HepG2 (cell line): ENCODE data around the gene TUBA4A. TPM values are rescaled to one million over a fixed set of nuclear protein-coding genes. Genes with fewer than 3 reads are reported as not detected.
A peak's percentile ranks its signal among the peaks of the same experiment; 100 is the strongest.

Experiments
- EEA1 ChIP-seq: sonication (generic); formaldehyde crosslinking; IDR thresholded peaks from 2 replicates; pipeline ENCODE4 v1.5.1; 2020; ENCODE audit warnings: mild to moderate bottlenecking, missing genetic modification reagents, borderline replicate concordance
- NFKBIZ ChIP-seq: IDR thresholded peaks from 2 replicates; pipeline ENCODE4 v1.6.1; 2018; ENCODE audit warnings: missing genetic modification reagents, missing compliant biosample characterization
- POLR2G ChIP-seq: fragments of 200-400 bp; formaldehyde crosslinking; IDR thresholded peaks from 2 replicates; pipeline ENCODE4 v1.6.1; 2018; ENCODE audit warnings: mild to moderate bottlenecking, low read depth, low read length, moderate library complexity
- SALL1 ChIP-seq: sonication (generic); formaldehyde crosslinking; IDR thresholded peaks from 2 replicates; pipeline ENCODE4 v1.8.0; 2022; ENCODE audit warnings: mild to moderate bottlenecking, missing genetic modification reagents
- SMAD1 ChIP-seq: sonication (generic); formaldehyde crosslinking; IDR thresholded peaks from 2 replicates; pipeline ENCODE4 v1.4.0; 2020; ENCODE audit warnings: missing genetic modification reagents, low read depth, mild to moderate bottlenecking, borderline replicate concordance
- SOX6 ChIP-seq, 2 experiments: fragments of 450-650 bp in 1 of 2; sonication (generic) in 1 of 2; formaldehyde crosslinking in 1 of 2; IDR thresholded peaks; 2 replicates each; pipeline versions ENCODE4 v1.4.0 to v1.6.1; 2017 to 2020; ENCODE audit warnings: antibody characterized with exemption in 1 of 2, mild to moderate bottlenecking in 1 of 2, missing genetic modification reagents in 1 of 2
- SRSF4 ChIP-seq: fragments of 200-400 bp; formaldehyde crosslinking; IDR thresholded peaks from one replicate; pipeline ENCODE4 v1.6.1; 2018; ENCODE audit warnings: mild to moderate bottlenecking, low read depth, low read length, moderate library complexity; ENCODE audit not compliant: poor library complexity, severe bottlenecking
- TARDBP ChIP-seq: sonication (generic); formaldehyde crosslinking; IDR thresholded peaks from 2 replicates; pipeline ENCODE4 v1.8.0; 2022; ENCODE audit warnings: mild to moderate bottlenecking, missing genetic modification reagents
- ZFAT ChIP-seq: sonication (generic); formaldehyde crosslinking; conservative IDR thresholded peaks from 2 replicates; pipeline ENCODE4 v1.8.1; 2023; ENCODE audit warnings: missing genetic modification reagents, inconsistent platforms
- ZNF136 ChIP-seq: sonication (generic); formaldehyde crosslinking; IDR thresholded peaks from 2 replicates; pipeline ENCODE4 v1.8.1; 2022; ENCODE audit warnings: low read depth, mild to moderate bottlenecking, moderate library complexity, missing genetic modification reagents
- ZNF329 ChIP-seq: sonication (generic); formaldehyde crosslinking; IDR thresholded peaks from 2 replicates; pipeline ENCODE4 v1.9.0; 2021; ENCODE audit warnings: low read depth, mild to moderate bottlenecking, missing genetic modification reagents
- ZNF788 ChIP-seq: sonication (generic); formaldehyde crosslinking; IDR thresholded peaks from 2 replicates; pipeline ENCODE4 v1.5.0; 2020; ENCODE audit warnings: mild to moderate bottlenecking, missing genetic modification reagents, borderline replicate concordance
- polyA plus RNA-seq, 8 experiments: library from polyadenylated mRNA; depleted of rRNA in 3 of 8; stranded (reverse) in 7 of 8; unstranded in 1 of 8; fragments of >200 nt; fragmentation: Illumina TruSeq in 4 of 8; extraction: Trizol in 4 of 8; gene quantifications; 2 replicates each; pipeline versions ENCODE4 v1.2.1 to v1.2.3, GENCODE V29; 2011 to 2016; ENCODE audit warnings: low read depth in 4 of 8, missing spikeins in 1 of 8, mixed read lengths in 1 of 8; ENCODE audit not compliant: insufficient read depth in 1 of 8
- total RNA-seq, 5 experiments: library from RNA; depleted of rRNA; stranded (reverse); fragments of >200 nt; fragmentation: Illumina TruSeq; extraction: Trizol; gene quantifications; 2 replicates each; pipeline ENCODE4 v1.2.3, GENCODE V29; 2016; ENCODE audit warnings: low read depth in 1 of 5
- TF ChIP-seq, protein P1 (sequence below), 2 experiments: sonication (generic) in 1 of 2; formaldehyde crosslinking in 1 of 2; IDR thresholded peaks; 2 replicates each; pipeline versions ENCODE4 v1.5.1 to v1.6.1; 2011 to 2020; ENCODE audit warnings: borderline replicate concordance in 1 of 2, low read depth in 1 of 2, low read length in 1 of 2, mild to moderate bottlenecking in 1 of 2, missing genetic modification reagents in 1 of 2, moderate library complexity in 1 of 2
- TF ChIP-seq, protein P2 (sequence below): IDR thresholded peaks from 2 replicates; pipeline ENCODE4 v1.6.1; 2016; ENCODE audit warnings: mild to moderate bottlenecking
- TF ChIP-seq, protein P3 (sequence below): sonication (generic); formaldehyde crosslinking; IDR thresholded peaks from 2 replicates; pipeline ENCODE4 v1.5.0; 2020; ENCODE audit warnings: mild to moderate bottlenecking, missing genetic modification reagents, moderate library complexity
- TF ChIP-seq, protein P4 (sequence below): sonication (generic); formaldehyde crosslinking; IDR thresholded peaks from 2 replicates; pipeline ENCODE4 v1.4.0; 2020; ENCODE audit warnings: mild to moderate bottlenecking, missing genetic modification reagents
- TF ChIP-seq, protein P5 (sequence below): sonication (generic); formaldehyde crosslinking; IDR thresholded peaks from 2 replicates; pipeline ENCODE4 v1.4.0; 2020; ENCODE audit warnings: missing genetic modification reagents

Gene TUBA4A
- total and polyA plus RNA-seq, 2 of the 13 experiments (the other 11 are each of a cell fraction or from before 2014, with no cell fraction given), result 1.3 to 12.7 TPM

DNA sequence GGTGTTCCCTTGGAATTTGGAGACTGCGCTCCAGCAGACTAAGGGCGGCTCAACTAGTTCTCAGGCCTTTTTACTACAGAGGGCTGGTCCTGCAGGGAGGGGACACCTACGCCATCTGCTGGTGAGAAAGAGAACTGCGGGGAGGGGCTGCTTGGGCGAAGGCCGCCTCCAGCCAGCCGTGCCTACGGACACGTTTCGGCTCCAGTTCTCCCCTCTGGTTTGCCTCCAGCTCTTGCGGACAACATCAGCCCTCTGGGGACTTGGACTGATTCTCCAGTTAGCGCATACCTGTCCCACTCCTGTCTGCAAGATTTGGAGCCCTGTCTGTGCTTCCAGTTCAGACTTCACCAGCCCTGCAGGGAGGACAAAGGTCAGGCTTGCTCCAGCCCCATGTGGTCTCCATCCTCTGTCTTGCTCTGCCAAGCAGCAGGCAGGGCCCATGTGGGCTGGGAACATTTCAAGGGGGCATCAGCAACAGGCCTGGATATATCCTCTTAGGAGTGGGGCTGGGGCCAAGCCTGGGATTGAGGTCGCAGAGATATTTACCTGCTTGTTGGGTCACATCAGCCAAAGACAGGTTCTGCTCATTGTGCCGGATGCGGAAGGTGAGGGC is 45.1 kb upstream of the TUBA4A start (continued):
- TF ChIP-seq, protein P1, sequence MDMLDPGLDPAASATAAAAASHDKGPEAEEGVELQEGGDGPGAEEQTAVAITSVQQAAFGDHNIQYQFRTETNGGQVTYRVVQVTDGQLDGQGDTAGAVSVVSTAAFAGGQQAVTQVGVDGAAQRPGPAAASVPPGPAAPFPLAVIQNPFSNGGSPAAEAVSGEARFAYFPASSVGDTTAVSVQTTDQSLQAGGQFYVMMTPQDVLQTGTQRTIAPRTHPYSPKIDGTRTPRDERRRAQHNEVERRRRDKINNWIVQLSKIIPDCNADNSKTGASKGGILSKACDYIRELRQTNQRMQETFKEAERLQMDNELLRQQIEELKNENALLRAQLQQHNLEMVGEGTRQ (IDR thresholded peaks at IDR 0.05; ENCODE audit: low read depth, low read length), result 0 out of 2 replicates have a peak, but pooled peaks have one; percentile 3
- TF ChIP-seq, protein P1 (CRISPR knock-in tag; IDR thresholded peaks at IDR 0.05; ENCODE audit: borderline replicate concordance), result no peak
- TF ChIP-seq, protein P2, sequence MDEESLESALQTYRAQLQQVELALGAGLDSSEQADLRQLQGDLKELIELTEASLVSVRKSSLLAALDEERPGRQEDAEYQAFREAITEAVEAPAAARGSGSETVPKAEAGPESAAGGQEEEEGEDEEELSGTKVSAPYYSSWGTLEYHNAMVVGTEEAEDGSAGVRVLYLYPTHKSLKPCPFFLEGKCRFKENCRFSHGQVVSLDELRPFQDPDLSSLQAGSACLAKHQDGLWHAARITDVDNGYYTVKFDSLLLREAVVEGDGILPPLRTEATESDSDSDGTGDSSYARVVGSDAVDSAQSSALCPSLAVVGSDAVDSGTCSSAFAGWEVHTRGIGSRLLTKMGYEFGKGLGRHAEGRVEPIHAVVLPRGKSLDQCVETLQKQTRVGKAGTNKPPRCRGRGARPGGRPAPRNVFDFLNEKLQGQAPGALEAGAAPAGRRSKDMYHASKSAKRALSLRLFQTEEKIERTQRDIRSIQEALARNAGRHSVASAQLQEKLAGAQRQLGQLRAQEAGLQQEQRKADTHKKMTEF, result 0 out of 2 replicates have a peak, but pooled peaks have one; percentile 54
- TF ChIP-seq ZNF788 (CRISPR knock-in tag) (peak; percentile 75; the same call in 1 of the 2 replicates), SRSF4 (no peak), ZFAT (CRISPR knock-in tag) (no peak), ZNF329 (CRISPR knock-in tag) (peak; percentile 68; the same call in 1 of the 2 replicates), EEA1 (CRISPR knock-in tag) (0 out of 2 replicates have a peak, but pooled peaks have one; percentile 48), SMAD1 (peak; percentile 72; the same call in 1 of the 2 replicates), TARDBP (CRISPR knock-in tag) (no peak), SOX6 (IDR thresholded peaks at IDR 0.05) (no peak), SOX6 (CRISPR knock-in tag; IDR thresholded peaks at IDR 0.05) (peak; percentile 10; the same call in 1 of the 2 replicates), ZNF136 (CRISPR knock-in tag) (peak; percentile 82; the same call in 1 of the 2 replicates), NFKBIZ (CRISPR knock-in tag) (peak; percentile 45; the same call in 1 of the 2 replicates), POLR2G (no peak), SALL1 (CRISPR knock-in tag) (peak; percentile 72)
- TF ChIP-seq, protein P3, sequence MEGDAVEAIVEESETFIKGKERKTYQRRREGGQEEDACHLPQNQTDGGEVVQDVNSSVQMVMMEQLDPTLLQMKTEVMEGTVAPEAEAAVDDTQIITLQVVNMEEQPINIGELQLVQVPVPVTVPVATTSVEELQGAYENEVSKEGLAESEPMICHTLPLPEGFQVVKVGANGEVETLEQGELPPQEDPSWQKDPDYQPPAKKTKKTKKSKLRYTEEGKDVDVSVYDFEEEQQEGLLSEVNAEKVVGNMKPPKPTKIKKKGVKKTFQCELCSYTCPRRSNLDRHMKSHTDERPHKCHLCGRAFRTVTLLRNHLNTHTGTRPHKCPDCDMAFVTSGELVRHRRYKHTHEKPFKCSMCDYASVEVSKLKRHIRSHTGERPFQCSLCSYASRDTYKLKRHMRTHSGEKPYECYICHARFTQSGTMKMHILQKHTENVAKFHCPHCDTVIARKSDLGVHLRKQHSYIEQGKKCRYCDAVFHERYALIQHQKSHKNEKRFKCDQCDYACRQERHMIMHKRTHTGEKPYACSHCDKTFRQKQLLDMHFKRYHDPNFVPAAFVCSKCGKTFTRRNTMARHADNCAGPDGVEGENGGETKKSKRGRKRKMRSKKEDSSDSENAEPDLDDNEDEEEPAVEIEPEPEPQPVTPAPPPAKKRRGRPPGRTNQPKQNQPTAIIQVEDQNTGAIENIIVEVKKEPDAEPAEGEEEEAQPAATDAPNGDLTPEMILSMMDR, result peak; percentile 97
- TF ChIP-seq, protein P4, sequence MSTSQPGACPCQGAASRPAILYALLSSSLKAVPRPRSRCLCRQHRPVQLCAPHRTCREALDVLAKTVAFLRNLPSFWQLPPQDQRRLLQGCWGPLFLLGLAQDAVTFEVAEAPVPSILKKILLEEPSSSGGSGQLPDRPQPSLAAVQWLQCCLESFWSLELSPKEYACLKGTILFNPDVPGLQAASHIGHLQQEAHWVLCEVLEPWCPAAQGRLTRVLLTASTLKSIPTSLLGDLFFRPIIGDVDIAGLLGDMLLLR, result no peak
- TF ChIP-seq, protein P5, sequence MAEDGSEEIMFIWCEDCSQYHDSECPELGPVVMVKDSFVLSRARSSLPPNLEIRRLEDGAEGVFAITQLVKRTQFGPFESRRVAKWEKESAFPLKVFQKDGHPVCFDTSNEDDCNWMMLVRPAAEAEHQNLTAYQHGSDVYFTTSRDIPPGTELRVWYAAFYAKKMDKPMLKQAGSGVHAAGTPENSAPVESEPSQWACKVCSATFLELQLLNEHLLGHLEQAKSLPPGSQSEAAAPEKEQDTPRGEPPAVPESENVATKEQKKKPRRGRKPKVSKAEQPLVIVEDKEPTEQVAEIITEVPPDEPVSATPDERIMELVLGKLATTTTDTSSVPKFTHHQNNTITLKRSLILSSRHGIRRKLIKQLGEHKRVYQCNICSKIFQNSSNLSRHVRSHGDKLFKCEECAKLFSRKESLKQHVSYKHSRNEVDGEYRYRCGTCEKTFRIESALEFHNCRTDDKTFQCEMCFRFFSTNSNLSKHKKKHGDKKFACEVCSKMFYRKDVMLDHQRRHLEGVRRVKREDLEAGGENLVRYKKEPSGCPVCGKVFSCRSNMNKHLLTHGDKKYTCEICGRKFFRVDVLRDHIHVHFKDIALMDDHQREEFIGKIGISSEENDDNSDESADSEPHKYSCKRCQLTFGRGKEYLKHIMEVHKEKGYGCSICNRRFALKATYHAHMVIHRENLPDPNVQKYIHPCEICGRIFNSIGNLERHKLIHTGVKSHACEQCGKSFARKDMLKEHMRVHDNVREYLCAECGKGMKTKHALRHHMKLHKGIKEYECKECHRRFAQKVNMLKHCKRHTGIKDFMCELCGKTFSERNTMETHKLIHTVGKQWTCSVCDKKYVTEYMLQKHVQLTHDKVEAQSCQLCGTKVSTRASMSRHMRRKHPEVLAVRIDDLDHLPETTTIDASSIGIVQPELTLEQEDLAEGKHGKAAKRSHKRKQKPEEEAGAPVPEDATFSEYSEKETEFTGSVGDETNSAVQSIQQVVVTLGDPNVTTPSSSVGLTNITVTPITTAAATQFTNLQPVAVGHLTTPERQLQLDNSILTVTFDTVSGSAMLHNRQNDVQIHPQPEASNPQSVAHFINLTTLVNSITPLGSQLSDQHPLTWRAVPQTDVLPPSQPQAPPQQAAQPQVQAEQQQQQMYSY (CRISPR knock-in tag), result peak; percentile 65; the same call in 1 of the 2 replicates
